CD1c-positive myeloid dendritic cell (primary cell): ENCODE results near the gene CACNG4.
"Not testable (repeated sequence)": the region's sequence is repeated elsewhere in the genome, so short reads cannot be mapped to it uniquely, and the experiment has no call there.

ENCODE experiments used
- DNase-seq: peaks from one replicate; pipeline ENCODE4 v3.0.0-alpha.2; 2016; ENCODE audit errors: extremely low spot score

CACNG4 gene

GRCh38 chr17:66964930-66965800 is 658 bp downstream of the CACNG4 start:
- no peak for DNase-seq

GRCh38 chr17:66965801-66966262 is 1.3 kb downstream of the CACNG4 start:
- DNase-seq: no peak

DNA sequence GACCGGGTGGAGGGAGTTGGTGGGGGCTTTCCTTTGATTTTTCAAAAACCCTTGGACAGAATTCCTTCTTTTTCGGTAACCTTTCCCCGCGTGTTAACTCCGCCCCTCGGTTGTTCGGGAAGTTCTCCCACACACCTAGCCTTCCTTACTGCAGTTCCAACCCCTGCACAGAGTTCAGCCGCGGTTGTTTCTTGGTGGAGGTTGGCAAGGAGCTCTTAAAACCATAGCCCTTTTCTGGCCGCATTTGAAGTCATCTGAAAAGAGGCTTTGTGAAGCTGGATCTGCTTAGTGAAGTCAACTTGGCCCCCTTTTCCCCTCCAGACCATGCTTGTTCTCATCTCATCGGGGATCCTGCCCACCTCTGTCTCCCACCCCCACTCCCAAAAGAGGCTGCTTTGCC is 1.8 kb downstream of the CACNG4 start:
- no peak for DNase-seq

- DNase-seq: no peak
Observed at GRCh38 chr17:66966704-66967418, 2.4 kb downstream of the CACNG4 start.

DNA sequence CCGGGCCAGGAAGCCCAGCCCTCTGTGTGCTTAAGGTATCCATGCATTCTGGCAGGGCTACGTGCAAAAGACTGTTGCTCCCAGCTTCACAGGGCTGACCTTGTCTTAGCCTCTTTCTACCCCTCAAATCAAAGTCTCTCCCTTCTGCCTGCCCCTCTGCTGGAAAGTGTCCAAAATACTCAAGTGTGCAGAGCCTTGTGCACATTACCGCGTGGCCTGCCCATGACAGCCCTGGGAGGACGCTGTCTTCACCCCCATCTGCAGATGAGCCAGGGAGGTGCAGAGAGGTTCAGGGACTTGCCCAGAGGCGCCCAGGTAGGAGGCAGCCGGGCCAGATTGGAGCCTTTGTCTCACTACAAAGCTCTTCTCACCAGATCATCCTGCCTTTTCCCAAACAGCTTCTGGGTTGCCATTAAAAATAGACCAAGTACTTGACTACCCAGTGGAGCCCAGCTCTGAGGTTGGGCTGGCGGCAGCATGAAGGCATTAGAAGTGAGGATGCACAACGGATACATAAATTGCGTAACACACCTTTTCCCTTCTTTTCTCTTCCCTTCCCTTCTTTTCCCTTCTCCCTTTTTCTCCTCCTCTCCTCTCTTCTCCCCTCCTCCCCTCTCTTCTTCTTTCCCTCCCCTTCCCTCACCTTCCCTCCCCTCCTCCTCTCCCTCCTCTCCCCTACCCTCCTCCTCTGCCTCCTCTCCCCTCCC is 3.5 kb downstream of the CACNG4 start:
- DNase-seq: no peak

DNA sequence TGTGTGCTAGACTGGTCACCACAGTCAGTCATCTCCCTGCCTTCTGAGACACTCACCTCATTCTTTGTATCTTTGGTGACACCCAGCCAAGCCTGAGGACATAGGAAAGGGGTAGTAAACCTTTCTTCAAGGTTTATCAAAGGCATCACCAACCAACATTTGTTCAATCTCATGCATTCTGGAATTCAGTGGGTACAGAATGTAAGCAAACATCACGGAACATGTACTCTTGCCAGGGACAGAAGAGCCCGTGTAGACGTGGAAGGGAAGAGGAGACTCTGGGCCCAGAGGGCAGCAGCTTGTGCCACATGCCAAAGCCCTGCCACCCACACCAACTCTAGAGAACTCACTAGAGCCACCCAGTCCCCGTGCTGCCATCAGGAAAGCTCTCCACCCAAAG is 4.4 kb downstream of the CACNG4 start:
- no peak for DNase-seq

- DNase-seq: no peak
Observed at GRCh38 chr17:66970140-66970539, 5.6 kb downstream of the CACNG4 start.

- DNase-seq: no peak
Observed at GRCh38 chr17:66970797-66971196, 6.3 kb downstream of the CACNG4 start.

DNA sequence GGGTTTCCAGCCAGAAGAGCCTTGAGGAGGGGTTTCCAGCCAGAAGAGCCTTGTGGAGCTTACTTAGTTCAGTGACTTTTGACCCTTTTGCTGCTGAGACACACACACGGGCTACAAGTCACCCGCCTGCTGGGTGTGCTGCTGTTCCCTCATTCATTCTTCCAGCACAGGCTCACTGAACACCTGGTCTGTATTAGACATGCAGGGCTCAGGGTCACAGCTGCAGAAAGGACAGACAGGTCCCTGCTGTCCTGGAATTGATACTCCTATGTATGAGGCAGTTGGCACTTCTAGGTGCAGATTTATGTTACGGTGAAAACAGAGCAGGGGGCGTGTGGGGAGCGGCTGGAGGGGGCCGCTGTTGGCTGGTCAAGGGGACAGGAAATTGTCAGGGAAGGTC is 6.8 kb downstream of the CACNG4 start:
- no peak for DNase-seq

DNA sequence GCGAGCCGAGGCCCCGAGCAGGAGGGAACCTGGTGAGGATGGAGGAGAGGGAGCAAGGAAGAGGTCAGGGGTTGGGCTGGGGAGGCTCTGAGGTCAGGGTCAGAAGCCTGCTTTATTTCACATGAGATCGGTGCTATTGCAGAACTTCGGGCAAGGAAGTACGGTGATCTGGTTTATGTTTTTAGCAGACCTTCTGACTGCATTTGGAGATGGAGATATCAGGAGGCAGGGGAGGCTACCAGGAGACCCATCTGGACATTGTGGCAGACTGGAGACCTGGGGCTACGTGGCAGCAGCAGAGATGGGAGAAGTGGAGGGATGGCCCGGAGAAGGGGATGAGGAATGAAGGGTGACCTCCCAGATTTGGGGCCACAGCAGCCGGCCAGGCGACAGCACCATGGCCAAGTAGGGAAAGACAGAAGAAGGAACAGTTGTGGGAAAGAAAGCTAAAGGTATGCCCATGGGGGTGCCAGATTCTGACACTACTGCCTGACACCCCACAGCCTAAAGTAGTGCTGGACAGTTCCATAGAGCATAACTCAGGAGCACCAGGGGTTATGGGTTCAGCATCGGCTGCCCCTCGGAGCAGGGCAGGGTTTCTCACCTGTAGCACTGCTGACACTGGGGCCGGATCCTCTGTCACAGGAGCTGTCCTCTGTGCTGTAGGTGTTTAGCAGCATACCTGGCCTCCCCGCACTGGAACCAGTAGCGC is 7.4 kb downstream of the CACNG4 start:
- DNase-seq: no peak

GRCh38 chr17:66972442-66972830 is 7.9 kb downstream of the CACNG4 start:
- not testable (repeated sequence) for DNase-seq

GRCh38 chr17:66975188-66975587 is 10.7 kb downstream of the CACNG4 start:
- DNase-seq: no peak

- no peak for DNase-seq
Observed at GRCh38 chr17:66975614-66976378, 11.3 kb downstream of the CACNG4 start.

- no peak for DNase-seq
Observed at GRCh38 chr17:66976379-66976663, 11.8 kb downstream of the CACNG4 start.

DNA sequence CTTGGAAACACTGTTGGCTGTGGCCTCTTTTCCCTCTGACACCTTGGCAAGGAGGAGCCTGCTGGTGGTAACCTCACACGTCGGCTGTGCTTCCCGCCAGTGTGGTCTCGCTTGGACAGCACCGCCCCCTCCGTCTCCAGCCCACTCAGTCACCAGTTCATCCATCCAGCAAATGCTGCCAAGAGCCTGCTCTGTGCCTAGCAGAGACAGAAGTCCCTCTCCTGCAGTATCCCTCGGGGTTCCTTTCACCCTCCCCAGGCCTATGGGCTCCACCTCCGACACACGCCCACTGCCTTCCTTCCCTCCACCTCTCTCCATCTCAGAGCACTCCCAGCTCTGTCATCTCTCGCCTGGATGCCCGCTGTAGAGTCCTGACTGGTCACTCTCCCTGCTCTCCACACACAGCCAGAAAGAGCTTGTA is 12.3 kb downstream of the CACNG4 start:
- no peak for DNase-seq

DNA sequence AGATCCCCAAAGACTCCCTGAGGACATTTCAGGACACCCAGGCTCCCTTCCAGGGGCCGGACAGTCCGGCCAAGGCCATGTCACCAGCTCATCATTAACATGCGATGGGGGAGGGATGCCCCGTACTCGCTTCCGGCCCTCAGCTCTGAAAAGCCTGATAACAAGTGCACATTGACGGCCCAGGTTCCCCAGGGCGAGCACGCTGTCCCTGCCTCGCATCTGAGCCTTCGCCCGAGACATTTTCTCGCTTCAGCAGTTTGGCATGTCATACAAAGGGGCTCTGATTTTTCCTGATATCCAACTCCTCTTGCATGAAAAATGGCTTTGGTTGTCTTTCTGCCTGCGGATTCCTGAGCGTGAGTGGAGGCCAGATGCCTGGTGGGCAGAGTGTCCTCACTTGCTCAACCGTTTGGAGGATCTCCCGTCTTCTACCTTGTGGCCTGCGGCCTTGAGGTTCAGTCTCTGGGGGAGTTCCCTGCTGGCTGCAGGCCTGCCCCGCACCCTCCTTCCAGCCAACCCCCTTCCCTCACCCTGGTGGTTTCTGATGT is 14.1 kb downstream of the CACNG4 start:
- no peak for DNase-seq

DNA sequence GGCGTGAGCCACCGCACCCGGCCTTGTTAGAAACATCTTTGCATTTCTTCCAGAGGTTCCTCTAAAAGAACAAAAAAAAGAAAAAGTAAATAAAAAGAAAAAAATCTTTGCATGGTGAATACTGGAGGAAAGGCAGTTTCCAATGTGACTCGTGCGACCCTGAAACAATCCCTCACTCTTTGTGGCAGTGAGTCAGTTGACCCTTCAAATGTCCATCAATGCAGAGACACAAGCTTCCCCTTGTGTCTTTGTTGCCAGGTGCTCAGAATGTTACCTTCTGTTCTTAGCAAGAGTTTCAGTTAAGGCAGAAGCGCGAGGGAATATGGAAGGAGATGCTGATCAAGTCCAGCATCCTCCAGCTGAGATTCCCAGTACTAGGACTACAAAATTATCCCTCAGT is 16.4 kb downstream of the CACNG4 start:
- DNase-seq: no peak

GRCh38 chr17:66981983-66982508 is 17.5 kb downstream of the CACNG4 start:
- no peak for DNase-seq

- no peak for DNase-seq
Observed at GRCh38 chr17:66983414-66984021, 19.0 kb downstream of the CACNG4 start.

- DNase-seq: no peak
Observed at GRCh38 chr17:66984730-66985129, 20.2 kb downstream of the CACNG4 start.
